GM11168 (cell line): ENCODE measurements around the gene CHTF18.
"Not testable (repeated sequence)": the region's sequence is repeated elsewhere in the genome, so short reads cannot be mapped to it uniquely, and the experiment has no call there.

Experiments
- in situ Hi-C: fragments of 300-500 bp; cut with MboI; formaldehyde crosslinking; loops from one replicate; pipeline ENCODE4 v1.12.0; 2022; ENCODE audit warnings: low sequenced_read_pairs; ENCODE audit not compliant: unreplicated experiment

The CHTF18 gene

GRCh38 chr16:822174-822908 lies 33.9 kb downstream of the CHTF18 start:
- in situ Hi-C loops, result no loop called here

GRCh38 chr16:822909-823297 lies 34.5 kb downstream of the CHTF18 start:
- in situ Hi-C loops, result no loop called here

- in situ Hi-C loops, result no loop called here
These were observed 35.8 kb downstream of the CHTF18 start for GRCh38 chr16:824194-824593.

GRCh38 chr16:824601-825000 lies 36.2 kb downstream of the CHTF18 start:
- in situ Hi-C loops, result no loop called here

- in situ Hi-C loops, result no loop called here
These were observed 37.1 kb downstream of the CHTF18 start for GRCh38 chr16:825341-826061.

GRCh38 chr16:827513-827912 lies 39.1 kb downstream of the CHTF18 start:
- in situ Hi-C loops, result no loop called here

GRCh38 chr16:828891-829290 lies 40.5 kb downstream of the CHTF18 start:
- in situ Hi-C loops, result no loop called here

GRCh38 chr16:830107-830870 lies 41.9 kb downstream of the CHTF18 start:
- in situ Hi-C loops, result no loop called here

GRCh38 chr16:830871-831570 lies 42.6 kb downstream of the CHTF18 start:
- in situ Hi-C loops, result no loop called here

- in situ Hi-C loops, result no loop called here
These were observed 43.4 kb downstream of the CHTF18 start for GRCh38 chr16:831571-832413.

- in situ Hi-C loops, result no loop called here
These were observed 44.4 kb downstream of the CHTF18 start for GRCh38 chr16:832652-833336.

GRCh38 chr16:833411-833810 lies 45.0 kb downstream of the CHTF18 start:
- in situ Hi-C loops, result no loop called here

GRCh38 chr16:835373-835772 lies 47.0 kb downstream of the CHTF18 start:
- in situ Hi-C loops, result no loop called here

- in situ Hi-C loops, result no loop called here
These were observed 47.8 kb downstream of the CHTF18 start for GRCh38 chr16:836221-836620.

GRCh38 chr16:836822-837221 lies 48.4 kb downstream of the CHTF18 start:
- in situ Hi-C loops, result not testable (repeated sequence)

- in situ Hi-C loops, result no loop called here
These were observed 50.3 kb downstream of the CHTF18 start for GRCh38 chr16:838741-839140.

- in situ Hi-C loops, result no loop called here
These were observed 51.4 kb downstream of the CHTF18 start for GRCh38 chr16:839643-840408.
